GM19328 (cell line): ENCODE data around the gene DNAJC4.

Source experiments
- ATAC-seq: cut with Tn5 transposase; IDR thresholded peaks from one replicate; pipeline ENCODE4 v1.9.1; 2021; ENCODE audit warnings: mild to moderate bottlenecking, moderate library complexity; ENCODE audit not compliant: unreplicated experiment

DNAJC4 gene

DNA sequence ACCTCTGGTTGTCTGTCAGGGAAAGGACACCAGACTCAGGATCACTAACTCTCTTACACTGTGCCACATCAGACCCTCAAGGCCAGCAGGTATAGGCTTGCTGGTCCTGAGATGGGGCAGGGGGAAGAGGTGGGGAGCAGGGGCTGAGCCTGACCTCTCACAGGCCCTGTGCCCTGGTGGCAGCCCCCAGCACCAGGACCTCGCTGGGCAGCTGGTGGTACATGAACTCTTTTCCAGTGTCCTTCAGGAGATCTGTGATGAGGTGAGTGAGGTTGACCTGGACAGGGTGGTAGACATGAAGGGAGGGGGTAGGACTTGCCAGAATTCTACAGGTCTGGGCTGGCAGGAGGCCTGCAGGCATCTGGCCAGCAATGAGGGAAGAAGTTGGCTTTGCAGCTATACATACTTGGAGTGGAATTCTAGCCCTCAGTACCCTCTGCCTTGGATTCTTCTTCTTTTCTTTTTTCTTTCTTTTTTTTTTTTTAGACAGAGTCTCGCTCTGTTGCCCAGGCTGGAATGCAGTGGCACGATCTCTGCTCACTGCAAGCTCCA is 2.9 kb upstream of the DNAJC4 start:
- no peak for ATAC-seq

DNA sequence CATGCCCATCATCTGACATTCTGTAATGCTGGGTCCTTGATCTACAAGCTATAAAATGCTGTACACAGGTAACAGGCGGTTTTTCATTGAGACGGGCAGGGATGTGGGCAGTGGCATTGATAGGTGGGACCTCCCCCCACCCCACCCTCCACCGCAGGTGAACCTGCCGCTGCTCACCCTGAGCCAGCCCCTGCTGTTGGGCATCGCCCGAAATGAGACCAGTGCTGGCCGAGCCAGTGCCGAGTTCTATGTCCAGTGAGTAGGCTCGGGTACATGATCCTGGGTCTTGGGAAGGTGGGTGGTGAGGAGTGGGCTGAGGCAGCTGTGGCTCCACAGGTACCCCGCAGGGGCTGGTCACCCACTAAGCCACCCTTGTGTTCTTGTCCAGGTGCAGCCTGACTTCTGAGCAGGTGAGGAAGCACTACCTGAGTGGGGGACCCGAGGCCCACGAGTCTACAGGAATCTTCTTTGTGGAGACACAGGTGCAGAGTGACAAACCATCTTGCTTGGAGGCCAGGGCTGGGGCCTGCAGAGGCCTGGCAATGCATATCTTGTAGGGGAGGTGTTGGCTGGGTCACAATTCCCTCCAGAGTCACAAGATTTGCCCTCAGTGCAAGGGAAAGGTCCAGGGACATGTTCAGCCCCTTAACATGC is 1.1 kb upstream of the DNAJC4 start:
- no peak for ATAC-seq

- no peak for ATAC-seq
These were observed 591 bp upstream of the DNAJC4 start for GRCh38 chr11:64229744-64230170.

GRCh38 chr11:64230985-64231365 is 627 bp downstream of the DNAJC4 start:
- ATAC-seq, result no peak

- ATAC-seq, result no peak
These were observed 1.2 kb downstream of the DNAJC4 start for GRCh38 chr11:64231546-64231945.

DNA sequence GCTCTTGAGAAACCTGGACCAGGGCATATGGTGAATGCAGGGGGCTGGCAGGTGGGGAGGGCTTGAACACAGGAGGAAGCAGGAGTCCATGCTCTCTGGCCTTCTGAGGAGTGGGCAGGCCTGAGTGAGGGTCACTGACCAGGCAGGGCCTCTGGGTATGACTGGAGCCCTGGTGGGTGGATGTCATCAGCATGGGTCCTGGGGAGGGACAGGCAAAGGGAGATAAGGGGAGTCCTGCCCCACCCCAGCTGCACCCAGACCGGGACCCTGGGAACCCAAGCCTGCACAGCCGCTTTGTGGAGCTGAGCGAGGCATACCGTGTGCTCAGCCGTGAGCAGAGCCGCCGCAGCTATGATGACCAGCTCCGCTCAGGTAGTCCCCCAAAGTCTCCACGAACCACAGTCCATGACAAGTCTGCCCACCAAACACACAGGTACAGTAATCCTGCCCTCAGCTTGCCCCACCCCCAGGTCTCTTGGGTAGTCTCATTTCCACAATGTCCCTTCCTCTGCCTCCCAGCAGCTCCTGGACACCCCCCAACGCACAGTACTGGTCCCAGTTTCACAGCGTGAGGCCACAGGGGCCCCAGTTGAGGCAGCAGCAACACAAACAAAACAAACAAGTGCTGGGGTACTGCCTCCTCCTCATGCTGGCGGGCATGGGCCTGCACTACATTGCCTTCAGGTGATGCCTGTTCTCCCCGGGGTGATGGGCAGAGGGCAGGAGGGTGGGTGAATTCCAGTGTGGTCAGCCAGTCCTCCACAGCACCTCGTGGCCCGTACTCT is 2.0 kb downstream of the DNAJC4 start:
- no peak for ATAC-seq

GRCh38 chr11:64232967-64233315 is 2.6 kb downstream of the DNAJC4 start:
- ATAC-seq, result no peak

- no peak for ATAC-seq
These were observed 3.7 kb downstream of the DNAJC4 start, which contains the start of gene VEGFB for GRCh38 chr11:64233913-64234586. Gene VEGFB, plus strand, starts transcription at chr11:64234584. Its CDS starts 250 bp downstream, at chr11:64234834.

DNA sequence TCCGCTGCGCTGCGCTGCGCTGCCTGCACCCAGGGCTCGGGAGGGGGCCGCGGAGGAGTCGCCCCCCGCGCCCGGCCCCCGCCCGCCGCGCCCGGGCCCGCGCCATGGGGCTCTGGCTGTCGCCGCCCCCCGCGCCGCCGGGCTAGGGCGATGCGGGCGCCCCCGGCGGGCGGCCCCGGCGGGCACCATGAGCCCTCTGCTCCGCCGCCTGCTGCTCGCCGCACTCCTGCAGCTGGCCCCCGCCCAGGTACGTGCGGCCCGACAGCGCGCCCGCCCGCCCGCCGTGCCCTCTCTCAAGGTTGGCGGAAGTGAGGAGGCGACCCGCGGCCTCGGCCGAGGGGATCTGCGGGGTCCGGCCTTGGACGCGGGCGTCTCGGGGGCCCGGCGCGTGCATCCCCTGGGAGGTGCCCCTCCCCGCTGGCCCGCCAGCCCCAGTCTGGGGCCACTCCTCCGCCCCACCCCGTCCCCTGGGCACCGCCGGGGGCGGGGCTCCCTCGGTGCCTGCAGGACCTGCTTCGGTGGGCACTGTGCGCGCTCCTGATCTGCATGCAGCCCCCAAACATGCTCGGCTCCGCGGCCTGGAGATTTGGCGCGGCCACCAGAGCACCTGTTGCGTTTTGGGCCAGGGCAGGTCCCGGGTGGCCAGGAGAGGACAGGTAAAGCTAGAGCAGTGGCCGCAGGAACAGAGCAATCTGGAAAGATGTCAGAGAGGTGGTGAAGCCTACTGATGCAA is 4.5 kb downstream of the DNAJC4 start:
- no peak for ATAC-seq

DNA sequence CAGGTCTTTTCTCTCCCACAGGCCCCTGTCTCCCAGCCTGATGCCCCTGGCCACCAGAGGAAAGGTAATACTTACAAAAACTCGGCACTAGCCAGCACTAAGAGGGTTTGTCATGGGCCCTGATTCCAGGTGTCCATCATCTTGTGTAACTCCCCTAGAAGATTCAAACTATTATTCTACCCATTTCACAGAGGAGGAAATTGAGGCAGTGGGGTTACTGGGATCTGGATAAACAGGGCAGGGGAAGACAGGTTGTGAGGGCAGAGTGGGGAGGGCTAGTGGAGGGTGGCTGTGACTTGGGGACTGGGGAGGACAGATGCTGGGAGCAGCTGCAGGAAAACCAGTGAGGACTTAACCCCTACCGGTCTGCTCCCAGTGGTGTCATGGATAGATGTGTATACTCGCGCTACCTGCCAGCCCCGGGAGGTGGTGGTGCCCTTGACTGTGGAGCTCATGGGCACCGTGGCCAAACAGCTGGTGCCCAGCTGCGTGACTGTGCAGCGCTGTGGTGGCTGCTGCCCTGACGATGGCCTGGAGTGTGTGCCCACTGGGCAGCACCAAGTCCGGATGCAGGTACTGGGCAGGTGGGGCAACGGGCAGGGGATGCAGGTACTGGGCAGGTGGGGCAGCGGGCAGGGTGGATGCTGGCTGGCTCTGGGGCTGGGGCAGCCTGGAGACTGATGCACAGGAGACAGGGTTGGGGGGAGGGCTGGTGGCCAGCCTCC is 5.3 kb downstream of the DNAJC4 start:
- no peak for ATAC-seq

DNA sequence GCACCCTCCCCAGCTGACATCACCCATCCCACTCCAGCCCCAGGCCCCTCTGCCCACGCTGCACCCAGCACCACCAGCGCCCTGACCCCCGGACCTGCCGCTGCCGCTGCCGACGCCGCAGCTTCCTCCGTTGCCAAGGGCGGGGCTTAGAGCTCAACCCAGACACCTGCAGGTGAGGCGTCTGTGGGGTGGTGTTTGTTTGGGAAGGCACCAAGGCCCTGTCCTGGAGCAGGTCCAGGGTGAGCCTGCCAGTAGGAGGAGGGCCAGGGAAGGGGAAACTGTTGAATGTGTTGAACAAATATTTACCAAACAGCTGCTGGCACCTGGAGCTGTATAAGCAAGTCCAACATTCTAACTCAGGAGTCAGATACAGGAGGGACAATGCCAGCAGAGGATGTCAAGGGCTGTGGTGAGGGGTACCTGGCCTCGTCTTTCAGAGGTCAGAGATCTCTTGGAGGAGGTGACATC is 7.2 kb downstream of the DNAJC4 start:
- ATAC-seq, result no peak

DNA sequence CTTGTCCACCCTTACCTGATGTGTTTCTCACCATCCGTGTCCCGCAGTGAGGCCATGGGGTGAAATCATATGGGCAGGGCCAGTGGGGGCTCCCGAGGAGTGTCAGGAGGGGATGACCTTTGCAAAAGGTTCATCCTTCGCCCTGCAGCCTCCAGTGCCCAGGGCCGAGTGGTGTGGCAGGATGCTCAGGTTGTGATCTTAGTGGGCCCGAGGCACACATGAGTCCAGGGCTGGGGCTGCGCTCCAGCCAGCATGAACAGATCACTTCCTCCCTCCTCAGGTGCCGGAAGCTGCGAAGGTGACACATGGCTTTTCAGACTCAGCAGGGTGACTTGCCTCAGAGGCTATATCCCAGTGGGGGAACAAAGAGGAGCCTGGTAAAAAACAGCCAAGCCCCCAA is 7.7 kb downstream of the DNAJC4 start:
- ATAC-seq, result no peak

DNA sequence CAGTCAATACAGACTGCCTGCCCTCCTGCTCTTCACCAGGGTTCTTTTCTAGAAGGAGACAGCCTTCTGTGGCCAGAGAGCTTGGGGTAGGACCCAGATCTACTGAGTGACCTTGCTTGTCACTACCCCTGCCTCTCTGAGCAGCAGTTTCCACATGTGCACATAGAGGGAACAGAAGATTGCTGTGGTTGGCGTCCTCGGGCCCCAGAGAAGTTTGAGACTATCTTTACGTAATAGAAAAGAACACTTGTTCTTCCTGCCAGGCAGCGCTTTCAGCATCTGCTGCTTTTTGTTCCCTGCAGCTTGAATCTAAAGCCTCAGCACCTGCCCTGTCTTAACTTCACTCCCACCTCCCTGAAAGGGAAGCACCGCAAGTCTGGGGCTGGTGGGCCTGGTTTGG is 8.7 kb downstream of the DNAJC4 start:
- ATAC-seq, result no peak

GRCh38 chr11:64239662-64240434 is 9.5 kb downstream of the DNAJC4 start:
- ATAC-seq, result no peak

DNA sequence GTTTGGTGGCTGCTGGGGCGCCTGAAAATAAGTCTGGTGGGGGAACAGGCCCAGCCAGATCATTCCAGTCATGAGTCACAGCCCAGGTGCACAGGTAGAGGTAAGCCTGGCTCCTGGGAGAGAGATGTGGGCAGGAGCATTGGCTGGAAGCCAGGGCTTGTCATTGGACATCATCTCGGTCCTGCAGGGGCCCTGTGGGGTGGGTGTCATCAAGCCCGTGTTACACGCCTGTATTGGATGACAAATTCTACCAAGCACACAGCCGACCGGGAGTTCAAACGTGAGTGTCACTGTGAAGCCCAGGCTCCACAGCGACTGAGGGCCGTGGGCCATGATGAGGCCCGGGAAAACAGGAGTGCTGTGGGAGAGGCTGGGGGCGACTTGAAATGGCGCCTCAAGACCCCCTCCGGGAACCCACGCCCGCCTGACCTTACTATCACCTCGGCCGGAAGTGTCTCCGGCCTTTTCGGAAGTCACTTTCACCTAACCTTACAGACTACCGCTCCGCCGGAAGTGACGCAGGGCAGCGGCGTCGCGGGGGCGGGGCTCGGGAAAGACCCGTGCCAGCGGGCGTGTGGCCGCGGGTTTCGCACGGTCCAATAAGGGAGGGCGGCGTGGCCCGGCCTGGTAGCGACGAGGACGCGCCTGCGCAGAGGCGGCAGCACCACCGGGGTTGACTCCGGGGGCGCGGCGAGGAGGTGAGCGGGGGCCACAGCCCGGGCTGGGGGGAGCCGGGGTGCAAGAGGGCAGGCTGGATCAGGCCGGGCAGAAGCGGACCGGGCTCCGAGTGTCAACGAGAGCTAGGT is 10.3 kb downstream of the DNAJC4 start, which contains the start of gene FKBP2:
Gene FKBP2, plus strand, starts transcription at position 661 of the 806 bp plus-strand sequence. CDS start 1,293 bp downstream, outside the sequence.
- ATAC-seq, result peak; percentile 56

GRCh38 chr11:64241241-64241490 is 10.8 kb downstream of the DNAJC4 start:
- ATAC-seq, result peak; percentile 74

DNA sequence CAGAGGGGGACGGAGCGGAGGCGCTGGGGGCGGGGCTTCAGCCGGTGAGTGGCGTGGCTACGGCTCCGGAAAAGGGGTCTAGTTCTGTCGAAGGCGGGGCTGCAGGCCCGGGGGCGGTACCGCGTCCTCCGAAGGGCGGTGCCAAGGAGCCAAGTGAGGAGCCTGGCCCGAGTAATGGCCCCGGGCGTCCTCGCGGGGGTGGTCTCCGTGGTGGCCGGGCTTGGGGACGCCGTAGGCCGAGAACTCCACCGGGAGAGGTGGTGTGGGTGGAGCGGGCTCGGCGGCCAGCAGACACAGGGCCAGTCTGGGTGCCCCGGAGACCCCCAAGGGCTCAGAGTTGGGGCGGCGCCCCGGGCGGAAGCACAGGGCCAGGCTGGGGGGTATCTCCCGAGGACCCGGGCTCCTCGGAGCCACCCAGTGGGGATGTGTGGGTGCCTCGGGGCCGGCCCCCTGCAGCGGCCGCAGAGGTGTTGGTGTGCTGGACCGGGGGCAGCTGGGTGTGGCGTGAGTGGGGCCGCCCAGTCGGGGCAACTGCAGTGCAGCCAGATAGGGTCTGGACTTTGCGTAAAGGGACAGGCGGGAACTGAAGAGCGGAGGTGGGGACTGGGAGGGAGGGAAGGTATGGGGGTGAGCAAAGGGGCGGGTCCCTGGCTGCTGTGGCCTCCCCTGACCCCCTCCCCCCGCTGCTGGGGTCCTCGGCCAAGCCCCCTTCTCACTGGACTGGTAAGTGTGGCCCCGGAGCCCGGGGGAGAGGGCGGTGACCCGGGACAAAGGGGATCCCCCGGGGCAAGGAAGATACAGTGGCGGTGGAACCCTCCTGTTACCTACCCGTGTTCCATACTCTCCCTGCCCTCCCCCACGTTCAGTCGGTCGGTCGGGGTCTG is 11.4 kb downstream of the DNAJC4 start:
- peak; percentile 2 for ATAC-seq
